ENCODE measurements around the gene ANKS1A. TPM values are rescaled to one million over a fixed set of nuclear protein-coding genes. Genes with fewer than 3 reads are reported as not detected.
A peak's percentile ranks its signal among the peaks of the same experiment; 100 is the strongest.

Gene ANKS1A
- total RNA-seq, 1 donor from 2014 or later: 20.9 TPM

- intact Hi-C loops (cut with DNase I): loop anchor here (1.0 to 5.0 kb wide), 4 partner anchors 100 to 254 kb away; no protein-coding TSS in a partner anchor
- Histone ChIP-seq H3K36me3 (peaks cover 5 to 44% of the 10 kb centered on the region in 2 donors), H3K9me3 (no peaks in the 10 kb centered on the region), H3K4me3 (no peak overlapping the region), H3K27ac (peak overlapping the region in 1 of 2 donors; percentile 60), H3K27me3 (no peaks in the 10 kb centered on the region), H3K4me1 (peaks cover 5 to 6% of the 10 kb centered on the region in 2 donors)
- TF ChIP-seq CTCF (IDR thresholded peaks at IDR 0.05): peak; percentile 73 to 88 (median 81)
- DNase-seq (ENCODE audit: low spot score in 2 of 2): peak in 1 of 2 donors; percentile 84
These were observed 97.8 kb downstream of the ANKS1A start for GRCh38 chr6:34986845-34987246.

DNA sequence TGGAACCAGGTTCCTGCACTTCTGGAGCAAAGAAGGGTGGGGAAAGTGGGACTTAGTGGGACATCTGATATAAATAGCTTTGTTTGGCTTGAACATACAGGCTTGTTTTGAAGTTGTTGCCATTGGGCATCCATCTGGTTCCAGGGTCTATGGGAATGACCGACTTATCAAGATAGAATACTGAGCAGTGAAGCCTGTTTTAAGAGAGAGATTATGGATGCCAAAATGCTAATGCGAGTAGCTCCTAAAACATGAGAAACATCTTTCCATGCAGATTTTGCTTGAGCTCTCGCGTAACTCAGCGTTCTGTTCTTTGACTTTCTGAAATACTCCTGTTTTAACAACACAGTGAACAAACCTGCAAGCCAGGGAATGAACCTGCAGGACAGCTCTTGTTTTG is 98.5 kb downstream of the ANKS1A start:
- Histone ChIP-seq H3K4me1 (peaks cover 5 to 6% of the 10 kb centered on the region in 2 donors), H3K27ac (peak overlapping the region in 1 of 2 donors; percentile 60), H3K27me3 (no peaks in the 10 kb centered on the region), H3K4me3 (no peak overlapping the region), H3K36me3 (peaks cover 8 to 48% of the 10 kb centered on the region in 2 donors), H3K9me3 (no peaks in the 10 kb centered on the region)
- intact Hi-C loops (cut with DNase I): loop anchor here (2.0 to 5.0 kb wide), 3 partner anchors 100 to 253 kb away; no protein-coding TSS in a partner anchor
- TF ChIP-seq CTCF (IDR thresholded peaks at IDR 0.05): no peak
- DNase-seq (ENCODE audit: low spot score in 2 of 2): no peak

GRCh38 chr6:34990971-34991560 is 102.0 kb downstream of the ANKS1A start:
- no peak for DNase-seq (ENCODE audit: low spot score in 2 of 2)
- no peak for TF ChIP-seq CTCF (IDR thresholded peaks at IDR 0.05)
- Histone ChIP-seq H3K4me3 (no peak overlapping the region), H3K27me3 (no peaks in the 10 kb centered on the region), H3K4me1 (peaks cover 5 to 6% of the 10 kb centered on the region in 2 donors), H3K27ac (no peak overlapping the region), H3K9me3 (no peaks in the 10 kb centered on the region), H3K36me3 (peaks cover 19 to 56% of the 10 kb centered on the region in 2 donors)
- intact Hi-C loops (cut with DNase I): no loop called here

DNA sequence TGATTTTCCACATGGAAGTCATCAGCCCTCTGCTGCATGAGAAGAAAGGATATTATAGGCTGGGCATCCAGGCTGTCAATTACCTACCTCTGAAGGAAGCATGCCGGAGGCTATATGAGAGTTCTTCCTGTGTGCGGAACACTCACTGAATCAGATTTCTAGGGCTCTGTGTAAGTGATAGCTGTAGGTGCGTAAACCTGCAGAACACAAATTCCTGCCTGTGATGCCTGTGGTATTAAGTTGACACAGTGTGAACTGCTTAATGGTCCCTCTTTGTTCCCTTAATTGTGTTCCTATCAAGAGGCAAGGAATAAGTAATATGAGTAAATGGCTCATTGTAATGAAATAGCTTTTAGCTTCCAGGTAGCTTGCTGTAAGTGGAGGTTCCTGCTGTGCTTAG is 103.3 kb downstream of the ANKS1A start:
- no peak for DNase-seq (ENCODE audit: low spot score in 2 of 2)
- H3K27me3 ChIP-seq: no peaks in the 10 kb centered on the region
- H3K4me3 ChIP-seq: no peak overlapping the region
- H3K4me1 ChIP-seq: peaks cover under 1 to 1% of the 10 kb centered on the region in 2 donors
- intact Hi-C loops (cut with DNase I): no loop called here
- peaks cover 19 to 56% of the 10 kb centered on the region in 2 donors for H3K36me3 ChIP-seq
- H3K9me3 ChIP-seq: no peaks in the 10 kb centered on the region
- no peak overlapping the region for H3K27ac ChIP-seq
- no peak for TF ChIP-seq CTCF (IDR thresholded peaks at IDR 0.05)

GRCh38 chr6:34993213-34993612 is 104.2 kb downstream of the ANKS1A start:
- H3K27ac ChIP-seq: no peak overlapping the region
- no peaks in the 10 kb centered on the region for H3K4me1 ChIP-seq
- H3K4me3 ChIP-seq: no peak overlapping the region
- intact Hi-C loops (cut with DNase I): no loop called here
- no peaks in the 10 kb centered on the region for H3K27me3 ChIP-seq
- no peak for DNase-seq (ENCODE audit: low spot score in 2 of 2)
- TF ChIP-seq CTCF (IDR thresholded peaks at IDR 0.05): no peak
- H3K36me3 ChIP-seq: peaks cover 19 to 56% of the 10 kb centered on the region in 2 donors
- no peaks in the 10 kb centered on the region for H3K9me3 ChIP-seq

All from ascending aorta (tissue), 2 donors.